NCI-H1105 (cell line): ENCODE results near the gene NPAS3.
A peak's percentile ranks its signal among the peaks of the same experiment; 100 is the strongest.

Source experiments
- DNase-seq: peaks from one replicate; lab custom pipeline; 2025; lab: John Stamatoyannopoulos, UW

The NPAS3 gene

DNA sequence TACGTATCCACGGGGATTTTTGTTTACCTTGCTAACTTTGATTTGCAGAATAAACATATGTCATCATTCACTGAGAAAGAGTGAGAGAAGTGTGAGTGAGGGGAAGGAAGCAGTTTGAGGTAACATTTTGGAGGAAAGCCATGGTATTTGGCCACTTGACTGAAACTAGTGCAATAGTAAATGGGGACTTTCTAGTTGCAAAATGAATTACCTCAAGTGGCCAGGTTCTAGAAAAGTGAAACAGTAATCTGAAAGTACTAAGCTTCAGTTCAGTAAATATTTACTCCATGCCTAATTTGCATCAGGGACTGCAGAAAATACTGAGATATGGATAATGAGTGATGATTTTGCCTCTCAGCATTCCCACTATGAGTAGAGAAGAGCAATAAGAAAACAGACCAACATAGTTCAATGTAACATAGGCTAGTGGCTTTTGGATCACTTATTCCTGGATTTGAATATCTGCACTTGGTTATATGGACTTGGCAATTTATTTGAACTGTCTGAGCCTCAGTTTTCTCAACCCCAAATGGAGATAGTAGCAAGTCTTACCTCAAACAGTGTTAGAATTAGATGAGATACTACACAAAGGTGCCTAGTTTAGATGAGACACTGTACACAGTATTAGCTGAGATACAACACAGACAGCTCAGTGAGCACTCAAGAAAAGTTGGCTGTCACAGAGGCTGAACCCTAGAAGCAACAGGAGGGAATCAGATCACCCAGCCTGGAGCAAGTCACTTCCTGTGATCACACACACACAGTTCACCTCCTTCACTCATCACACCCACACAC, 439.1 kb downstream of the NPAS3 start:
- DNase-seq = no peak

- no peak for DNase-seq
Observed at GRCh38 chr14:33381717-33382116, 443.0 kb downstream of the NPAS3 start.

DNA sequence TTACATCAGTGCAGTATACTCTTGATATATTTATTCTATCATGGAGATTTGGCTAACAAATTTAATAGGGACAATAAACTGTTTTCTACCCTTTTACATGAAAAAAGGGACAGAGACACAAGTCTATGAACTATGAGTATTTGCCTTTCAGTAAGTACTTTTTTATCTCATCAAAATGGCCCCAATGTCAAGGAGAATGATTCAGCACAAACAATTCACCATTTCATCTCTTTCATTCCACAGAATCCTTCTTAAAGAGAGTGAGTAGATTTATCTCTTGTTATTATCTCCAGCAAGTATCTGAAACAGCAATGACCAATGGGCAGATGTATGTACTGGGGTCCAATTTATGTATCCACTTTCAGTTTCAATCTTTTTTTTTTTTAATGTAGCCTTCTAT, 447.5 kb downstream of the NPAS3 start:
- no peak for DNase-seq

DNA sequence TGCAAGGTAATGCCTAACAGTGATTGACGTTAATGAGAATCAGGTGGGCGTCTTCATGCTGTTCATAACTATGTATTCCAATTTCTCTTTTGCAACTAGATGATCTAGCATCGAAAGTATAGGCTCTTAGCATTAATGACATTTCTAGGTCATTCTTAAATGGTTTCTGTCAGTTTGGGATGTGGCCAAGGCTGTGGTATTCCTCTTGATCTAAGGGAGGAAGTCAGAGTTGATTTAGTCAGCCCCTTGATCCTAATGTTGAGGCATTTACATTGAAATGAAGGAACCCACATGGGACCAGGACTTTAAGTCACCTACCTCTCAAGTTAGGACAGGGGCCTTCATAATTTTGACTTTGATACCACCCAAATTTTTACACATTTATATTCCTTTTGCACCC, 448.1 kb downstream of the NPAS3 start:
- no peak for DNase-seq

GRCh38 chr14:33390335-33390734, 451.7 kb downstream of the NPAS3 start:
- no peak for DNase-seq

DNA sequence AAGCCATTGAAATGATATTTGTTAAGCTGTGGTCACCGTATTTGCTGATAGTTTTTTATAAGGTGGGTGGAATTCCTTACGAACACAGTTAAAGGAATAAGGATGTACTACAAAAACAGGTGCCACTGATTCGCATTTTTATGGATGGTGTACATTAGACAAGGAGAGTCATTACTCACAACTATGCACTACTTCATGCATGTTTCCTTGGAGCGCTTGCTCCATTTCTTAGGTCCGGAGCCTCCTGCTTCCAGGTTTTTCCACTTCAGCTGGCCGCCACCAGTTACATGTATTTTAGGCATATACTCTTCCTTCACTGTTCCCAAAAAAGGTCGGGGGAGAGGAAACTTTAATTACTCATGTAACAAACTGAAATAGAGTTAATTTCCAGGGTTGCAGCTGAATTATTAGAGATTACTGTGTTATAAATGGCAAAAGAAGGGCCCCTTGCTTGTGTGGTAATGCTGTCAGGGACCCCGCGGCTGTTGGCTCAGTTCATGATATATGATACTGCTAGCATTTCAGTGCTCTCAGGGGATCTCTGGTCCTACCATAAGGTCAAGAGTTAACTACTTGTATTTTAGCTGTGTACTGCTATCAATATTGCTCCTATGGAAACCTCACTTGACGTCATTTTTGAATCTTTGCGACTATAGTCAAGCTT, 454.7 kb downstream of the NPAS3 start:
- DNase-seq = no peak

- peak; percentile 43 for DNase-seq
Observed at GRCh38 chr14:33393895-33394368, 455.3 kb downstream of the NPAS3 start.

DNA sequence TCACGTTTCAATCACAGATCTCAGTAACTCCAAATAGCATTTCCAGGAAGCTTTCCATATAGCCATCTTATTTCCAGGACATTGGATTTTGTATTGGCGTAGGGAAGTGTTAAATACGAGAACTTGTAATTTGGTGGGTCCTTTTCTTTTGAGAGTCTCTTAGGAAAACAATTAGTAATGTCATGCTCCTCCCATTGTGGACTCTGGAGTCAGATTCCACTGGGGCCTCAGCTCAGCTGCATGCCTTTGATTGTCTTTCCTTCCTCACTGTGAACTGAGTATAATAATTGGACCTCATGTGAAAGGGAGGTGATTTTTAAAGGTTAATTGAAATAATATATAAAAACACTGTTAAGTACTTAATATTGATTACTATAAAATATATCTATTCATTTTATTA, 462.6 kb downstream of the NPAS3 start:
- no peak for DNase-seq

DNA sequence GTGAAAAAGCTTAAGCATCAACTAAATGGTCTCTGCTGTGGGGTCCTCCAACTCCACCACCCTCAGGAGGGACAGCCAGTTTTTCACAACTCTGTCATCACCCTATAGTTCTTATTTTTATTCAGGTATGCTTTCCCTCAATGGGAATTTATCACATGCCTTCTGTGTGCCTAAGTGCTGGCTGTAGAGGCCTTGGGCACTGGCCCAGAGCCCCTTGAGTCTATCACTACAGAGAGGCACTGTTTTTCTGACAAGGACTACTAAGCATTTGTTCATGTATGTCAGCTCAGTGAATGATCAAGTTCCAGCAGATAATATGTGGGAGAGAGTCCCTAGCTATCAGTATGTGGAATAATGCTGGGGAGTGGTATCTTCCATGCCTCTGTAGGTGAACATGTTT, 463.9 kb downstream of the NPAS3 start:
- no peak for DNase-seq

DNA sequence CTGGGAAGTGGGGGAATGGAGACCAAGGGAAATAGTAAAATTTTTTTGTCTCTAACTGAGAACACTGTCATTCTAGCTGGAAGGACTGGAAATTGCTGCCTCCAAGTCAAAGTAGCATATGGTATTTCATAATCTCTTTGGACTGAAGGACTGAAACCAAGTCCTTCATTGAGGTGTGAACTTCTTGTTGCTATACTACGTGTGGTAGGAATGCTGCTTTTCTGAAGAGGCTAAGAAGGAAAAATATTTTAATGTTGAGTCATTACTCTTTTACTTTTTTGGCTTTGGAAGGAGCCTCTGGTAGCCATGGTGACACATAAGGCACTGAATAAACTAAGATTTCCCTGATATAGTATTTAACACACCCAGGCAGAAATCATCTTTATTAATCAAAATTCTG, 465.4 kb downstream of the NPAS3 start:
- no peak for DNase-seq

DNA sequence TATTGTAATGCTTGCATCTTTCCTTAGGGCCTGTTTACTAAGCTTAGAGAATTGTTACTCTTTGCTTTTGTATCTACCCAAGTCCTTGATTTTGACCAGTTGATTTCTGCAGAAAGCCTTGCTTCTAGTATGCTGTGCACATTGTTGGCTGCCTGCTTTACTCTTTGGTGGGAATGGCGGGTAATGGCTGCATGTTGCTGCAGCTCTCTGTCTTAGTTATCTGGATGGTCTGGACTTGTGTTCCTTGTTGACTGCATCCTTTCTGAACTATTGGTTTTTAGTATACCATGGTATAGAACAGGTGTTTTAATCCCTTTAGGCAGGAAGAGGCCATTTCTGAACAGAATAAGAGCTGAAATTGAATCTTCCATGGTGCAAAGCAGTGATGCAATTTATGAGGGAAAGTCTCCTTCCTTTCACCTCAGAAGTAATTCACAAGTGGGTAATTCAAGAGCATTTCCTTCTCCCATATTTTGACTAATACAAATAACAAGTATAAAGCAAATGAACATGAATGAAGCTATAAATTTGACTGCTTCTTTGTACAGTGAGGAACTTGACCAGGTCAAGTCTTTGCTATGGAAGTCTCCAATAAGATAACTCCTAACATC, 466.4 kb downstream of the NPAS3 start:
- no peak for DNase-seq

DNA sequence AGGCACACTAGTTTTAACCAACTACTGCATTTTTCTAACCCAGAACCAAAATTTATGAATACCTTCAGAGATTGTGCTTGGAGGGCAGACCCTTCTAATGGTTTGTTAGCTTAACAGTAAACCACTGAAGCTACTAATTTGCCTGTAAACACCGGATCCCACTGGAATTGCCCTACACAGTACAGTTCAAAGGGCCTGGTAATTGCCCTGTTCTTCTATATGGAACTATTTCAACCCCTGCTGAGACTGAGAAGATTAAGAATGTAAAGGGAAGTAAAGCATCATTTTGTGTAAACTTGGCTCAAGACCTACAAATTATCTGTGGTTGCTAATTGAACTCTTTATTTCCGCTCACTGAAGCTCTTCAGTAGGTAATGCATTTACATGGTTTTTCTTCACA, 468.1 kb downstream of the NPAS3 start:
- no peak for DNase-seq

GRCh38 chr14:33408291-33408690, 469.6 kb downstream of the NPAS3 start:
- DNase-seq = peak; percentile 64

DNA sequence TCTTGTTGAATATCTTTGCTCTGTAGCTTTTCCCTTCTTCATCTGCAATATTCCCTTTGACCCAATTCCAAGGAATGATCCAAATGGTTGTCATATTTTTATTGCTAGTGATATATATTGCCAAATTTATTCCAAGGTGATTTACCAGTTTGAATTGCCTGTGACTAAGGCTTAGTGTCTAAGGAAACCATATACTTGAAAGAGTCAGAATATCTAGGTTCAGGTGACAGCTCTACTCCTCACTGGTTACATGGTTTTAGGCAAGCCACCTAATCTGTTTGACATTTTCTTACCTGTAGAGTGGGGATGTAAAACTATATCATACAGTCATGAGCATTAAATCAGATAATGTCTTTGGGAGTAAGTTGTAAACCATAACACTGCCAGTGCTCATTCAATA, 473.8 kb downstream of the NPAS3 start:
- no peak for DNase-seq

- no peak for DNase-seq
Observed at GRCh38 chr14:33413381-33413780, 474.7 kb downstream of the NPAS3 start.

DNA sequence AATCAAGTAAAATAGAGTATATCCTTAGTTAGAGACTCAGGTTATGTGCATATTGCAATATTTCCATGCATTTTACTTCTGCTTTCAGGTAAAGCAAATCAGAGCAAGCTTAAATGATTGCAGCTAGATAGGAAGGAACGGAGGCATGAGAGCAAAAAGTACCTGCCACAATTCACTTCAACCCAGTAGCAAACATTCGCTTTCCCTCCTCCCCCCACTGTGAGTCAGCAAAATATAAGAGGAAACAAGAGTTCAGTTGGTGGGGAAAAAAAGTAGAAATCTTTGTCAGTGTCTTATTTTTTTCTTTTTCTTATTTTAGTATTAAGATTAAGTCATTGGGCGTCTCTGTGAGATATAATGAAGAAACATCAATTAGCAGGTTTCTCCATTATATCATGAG, 475.4 kb downstream of the NPAS3 start:
- DNase-seq = no peak

- no peak for DNase-seq
Observed at GRCh38 chr14:33420051-33420627, 481.5 kb downstream of the NPAS3 start.

GRCh38 chr14:33430414-33431035, 491.8 kb downstream of the NPAS3 start:
- DNase-seq = no peak

GRCh38 chr14:33432407-33433023, 493.8 kb downstream of the NPAS3 start:
- DNase-seq = peak; percentile 42

DNA sequence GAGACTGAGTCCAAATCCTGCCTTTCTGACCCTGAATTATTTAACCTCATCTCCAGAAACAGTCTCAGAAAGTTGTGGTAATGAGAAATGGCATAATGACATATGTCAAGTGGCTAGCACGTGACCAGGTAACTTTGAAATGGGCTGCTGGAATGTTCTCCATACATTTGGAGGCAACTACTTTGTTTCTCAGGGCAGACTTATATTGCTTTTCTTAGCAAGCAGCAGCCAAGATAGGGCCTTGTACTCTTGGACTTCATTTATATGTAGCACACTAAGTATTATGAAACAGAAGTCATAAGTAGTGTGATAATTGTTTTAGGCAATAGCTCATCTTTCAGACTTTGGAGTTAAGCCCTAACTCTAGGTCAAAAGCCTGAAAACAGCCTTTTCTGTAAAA, 494.7 kb downstream of the NPAS3 start:
- no peak for DNase-seq

DNA sequence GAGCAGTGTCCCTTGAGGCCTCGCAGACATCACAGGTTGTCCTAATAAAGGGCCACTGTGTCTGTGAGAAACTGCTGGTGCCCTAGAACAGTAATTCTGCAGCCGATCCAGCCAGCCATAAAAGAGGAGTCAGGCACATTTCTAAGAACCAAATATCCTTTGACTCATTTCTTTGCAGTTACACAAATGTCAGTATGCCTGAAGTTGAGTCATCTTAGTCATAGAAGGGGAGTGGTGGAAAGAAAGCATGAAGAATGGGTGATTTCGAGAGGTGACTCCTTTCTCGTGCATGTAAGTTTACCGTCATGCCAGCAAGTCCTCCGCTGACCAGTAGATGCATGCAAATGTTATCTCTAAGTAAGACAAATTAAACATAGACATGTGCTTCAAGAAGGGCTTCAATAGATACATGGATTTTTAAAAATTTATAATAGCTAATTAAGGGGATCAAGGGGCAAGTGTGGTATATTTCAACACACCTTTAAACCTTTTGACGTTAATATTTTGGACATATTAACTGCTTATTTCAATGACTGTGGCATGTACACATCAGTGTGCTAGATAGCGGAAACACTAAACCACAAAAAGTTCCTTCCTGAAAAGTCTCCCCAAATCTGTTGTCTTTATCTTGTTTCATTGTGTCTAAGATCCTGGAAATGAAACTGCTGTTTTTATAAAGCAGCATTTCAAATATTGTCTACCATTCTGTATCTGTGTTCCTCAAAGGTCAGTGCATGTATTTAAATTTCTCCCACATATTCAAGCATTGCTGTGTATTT, 497.4 kb downstream of the NPAS3 start:
- no peak for DNase-seq
